ENCODE results near the gene UTP14C. TPM values are rescaled to one million over a fixed set of nuclear protein-coding genes. Genes with fewer than 3 reads are reported as not detected.
"Not testable (repeated sequence)": the region's sequence is repeated elsewhere in the genome, so short reads cannot be mapped to it uniquely, and the experiment has no call there.

The UTP14C gene
- total RNA-seq, 1 donor from 2014 or later = 25.9 TPM

GRCh38 chr13:52051400-52051799 lies 26.9 kb downstream of the UTP14C start:
- no peak for DNase-seq

- DNase-seq = no peak
Observed at GRCh38 chr13:52053460-52053859, 29.0 kb downstream of the UTP14C start.

DNA sequence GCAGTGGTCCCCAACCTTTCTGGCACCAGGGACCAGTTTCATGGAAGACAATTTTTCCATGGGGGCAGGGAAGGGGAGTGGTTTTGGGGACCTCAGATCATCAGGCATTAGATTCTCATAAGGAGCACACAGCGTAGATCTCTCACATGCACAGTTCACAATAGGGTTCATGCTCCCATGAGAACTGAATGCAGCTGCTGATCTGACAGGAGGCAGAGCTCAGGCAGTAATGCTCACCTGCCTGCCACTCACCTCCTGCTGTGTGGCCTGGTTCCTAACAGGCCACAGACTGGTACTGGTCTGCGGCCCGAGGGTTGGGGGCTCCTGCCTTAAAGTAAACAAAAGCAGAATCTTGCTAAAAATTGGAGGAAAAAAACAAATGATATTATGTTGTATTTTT lies 36.6 kb downstream of the UTP14C start:
- DNase-seq = not testable (repeated sequence)

GRCh38 chr13:52061587-52061986 lies 37.1 kb downstream of the UTP14C start:
- no peak for DNase-seq

- no peak for DNase-seq
Observed at GRCh38 chr13:52067237-52067636, 42.7 kb downstream of the UTP14C start.

DNA sequence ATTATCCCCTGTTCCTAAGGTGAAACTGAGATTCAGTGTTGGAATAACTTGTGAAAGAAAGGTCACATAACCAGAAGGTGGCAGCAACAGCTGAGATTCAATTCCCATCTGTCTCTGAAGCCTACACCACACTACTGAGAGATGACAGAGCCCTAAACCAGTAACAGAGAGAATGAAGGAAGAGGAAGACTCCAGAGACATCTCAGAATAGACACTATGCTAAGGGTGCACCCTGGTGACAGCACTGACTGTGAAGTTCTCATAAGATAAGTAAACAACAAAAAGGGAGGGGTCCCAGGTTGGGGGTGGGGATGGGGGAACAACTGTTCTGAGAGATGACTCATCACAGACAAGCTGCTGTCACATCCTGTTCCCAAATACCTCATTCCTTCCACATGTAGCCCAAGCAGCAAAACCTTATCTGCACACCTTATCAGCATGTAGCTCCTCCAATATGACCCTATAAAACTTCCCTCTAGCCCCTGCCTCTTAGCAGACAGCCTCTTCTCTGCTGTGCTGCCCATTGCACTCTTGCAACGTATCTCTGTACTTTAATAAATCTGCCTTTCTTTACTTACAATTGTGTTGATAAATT lies 46.5 kb downstream of the UTP14C start:
- DNase-seq = no peak

Other genes with a start within 250 kb of the UTP14C start
- gene DHRS12, start 220.5 kb upstream of the UTP14C start, total RNA-seq = 5.6 TPM
- 0.16 TPM for gene TMEM272, start 179.5 kb upstream of the UTP14C start, total RNA-seq
- gene CCDC70, start 162.7 kb upstream of the UTP14C start, total RNA-seq = not detected
- 11.1 TPM for gene ATP7B, start 13.2 kb upstream of the UTP14C start, total RNA-seq
- 32.0 TPM for gene ALG11, start 12.3 kb upstream of the UTP14C start, total RNA-seq
- gene NEK5, start 104.4 kb downstream of the UTP14C start, total RNA-seq = 0.94 TPM
- 11.4 TPM for gene NEK3, start 134.9 kb downstream of the UTP14C start, total RNA-seq

Measured in occipital lobe (tissue), 2 donors.